Stimulated activated naive B cell treated with anti-CD40 and anti-IgM and Interleukin-4, amounts not matched to agents 10 μg/mL and 1 μg/mL and 100 μg/mL, for 72 hours (primary cell): ENCODE data around the gene VASN.

Experiments used
- ATAC-seq, 2 donors: fragments of 150-1000 bp; cut with Tn5 transposase; replicated peaks; 2 replicates each; pipeline ENCODE4 v1.10.0; 2021; ENCODE audit warnings: moderate library complexity in 1 of 2
- DNase-seq: peaks from one replicate; pipeline ENCODE4 v3.0.0; 2021
- H3K27ac Mint-ChIP-seq: one replicate; pipeline ENCODE4 v1.8.0; 2022; ENCODE audit warnings: mild to moderate bottlenecking, mixed read lengths
- H3K27me3 Mint-ChIP-seq, 2 donors: one replicate each; pipeline ENCODE4 v1.8.0; 2022; ENCODE audit warnings: mixed read lengths in 2 of 2
- H3K36me3 Mint-ChIP-seq, 2 donors: one replicate each; pipeline ENCODE4 v1.8.0; 2022; ENCODE audit warnings: mixed read lengths in 2 of 2, mild to moderate bottlenecking in 1 of 2
- H3K4me1 Mint-ChIP-seq, 2 donors: one replicate each; pipeline ENCODE4 v1.8.0; 2022; ENCODE audit warnings: mixed read lengths in 2 of 2, mild to moderate bottlenecking in 1 of 2
- H3K4me3 Mint-ChIP-seq, 2 donors: one replicate each; pipeline ENCODE4 v1.8.0; 2022; ENCODE audit warnings: mild to moderate bottlenecking in 2 of 2, mixed read lengths in 2 of 2, moderate library complexity in 1 of 2
- H3K9me3 Mint-ChIP-seq, 2 donors: one replicate each; pipeline ENCODE4 v1.8.0; 2022; ENCODE audit warnings: mixed read lengths in 2 of 2, mild to moderate bottlenecking in 1 of 2

The VASN gene

DNA sequence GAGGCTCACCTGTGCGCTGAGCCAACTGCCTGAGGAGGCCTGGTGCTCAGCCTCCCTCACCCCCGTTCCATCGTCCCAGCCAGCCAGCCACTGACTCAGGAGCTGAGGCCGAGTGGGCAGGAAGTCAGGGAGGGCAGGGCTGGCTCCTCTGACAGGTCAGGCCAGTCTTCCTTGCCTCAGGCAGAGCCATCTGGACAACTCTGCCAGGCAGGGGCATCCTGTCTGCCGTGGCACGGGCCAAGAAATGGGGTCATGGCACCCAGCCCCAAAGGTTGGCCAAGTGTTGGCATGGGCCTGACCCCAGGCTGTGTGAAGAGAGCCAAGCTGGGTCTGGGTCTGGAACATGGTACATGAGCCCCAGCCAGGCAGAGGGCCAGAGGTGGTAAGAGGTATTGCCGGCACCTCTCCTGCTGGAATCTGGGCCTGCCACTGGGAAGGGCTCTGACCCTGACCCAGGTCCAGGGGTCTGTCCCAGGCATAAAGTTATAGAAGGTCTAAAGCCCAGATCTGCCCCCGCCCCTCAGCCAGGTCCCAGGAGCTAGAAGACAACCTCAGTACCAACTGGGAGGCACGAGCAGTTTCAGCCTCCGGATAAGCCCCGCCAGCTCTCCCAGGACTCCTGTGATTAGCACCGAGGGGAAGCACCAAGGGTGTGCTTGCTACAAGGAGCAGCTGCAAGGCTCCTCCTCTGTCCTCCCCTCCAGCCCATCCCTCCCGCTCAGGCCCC lies 2.5 kb upstream of the VASN start:
- Mint-ChIP-seq H3K4me1 (peaks cover 24 to 38% of the 10 kb centered on the region in 2 donors), H3K27me3 (no peaks in the 10 kb centered on the region), H3K9me3 (no peaks in the 10 kb centered on the region), H3K4me3 (no peak overlapping the region), H3K36me3 (peaks cover 10 to 13% of the 10 kb centered on the region in 2 donors), H3K27ac (no peak overlapping the region)
- DNase-seq (no peak), ATAC-seq (no peak)

DNA sequence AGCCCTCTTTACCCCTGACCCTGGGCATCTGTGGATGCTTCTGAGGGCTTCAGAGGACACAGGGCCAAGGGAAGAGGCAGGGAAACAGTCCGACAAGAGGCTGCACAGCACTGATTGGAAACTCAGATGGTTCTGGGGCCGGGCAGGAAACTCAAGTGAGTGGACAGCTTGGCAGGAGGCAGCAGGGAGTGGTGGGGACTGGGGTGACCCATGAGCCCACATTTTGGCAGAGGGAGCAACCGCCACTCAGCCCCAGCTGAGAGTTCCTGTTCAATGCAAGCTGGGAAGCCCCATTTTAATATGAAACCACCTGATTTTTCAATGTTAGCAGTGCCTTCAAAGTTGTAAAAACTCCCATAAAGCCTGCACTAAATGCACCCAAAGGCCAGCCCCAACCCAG lies 1.5 kb upstream of the VASN start:
- peaks cover 21 to 32% of the 10 kb centered on the region in 2 donors for H3K4me1 Mint-ChIP-seq
- ATAC-seq (no peak), DNase-seq (no peak)
- H3K27ac Mint-ChIP-seq, result no peak overlapping the region
- H3K27me3 Mint-ChIP-seq, result no peaks in the 10 kb centered on the region
- no peak overlapping the region for H3K4me3 Mint-ChIP-seq
- H3K36me3 Mint-ChIP-seq, result peaks cover 10 to 13% of the 10 kb centered on the region in 2 donors
- no peaks in the 10 kb centered on the region for H3K9me3 Mint-ChIP-seq

DNA sequence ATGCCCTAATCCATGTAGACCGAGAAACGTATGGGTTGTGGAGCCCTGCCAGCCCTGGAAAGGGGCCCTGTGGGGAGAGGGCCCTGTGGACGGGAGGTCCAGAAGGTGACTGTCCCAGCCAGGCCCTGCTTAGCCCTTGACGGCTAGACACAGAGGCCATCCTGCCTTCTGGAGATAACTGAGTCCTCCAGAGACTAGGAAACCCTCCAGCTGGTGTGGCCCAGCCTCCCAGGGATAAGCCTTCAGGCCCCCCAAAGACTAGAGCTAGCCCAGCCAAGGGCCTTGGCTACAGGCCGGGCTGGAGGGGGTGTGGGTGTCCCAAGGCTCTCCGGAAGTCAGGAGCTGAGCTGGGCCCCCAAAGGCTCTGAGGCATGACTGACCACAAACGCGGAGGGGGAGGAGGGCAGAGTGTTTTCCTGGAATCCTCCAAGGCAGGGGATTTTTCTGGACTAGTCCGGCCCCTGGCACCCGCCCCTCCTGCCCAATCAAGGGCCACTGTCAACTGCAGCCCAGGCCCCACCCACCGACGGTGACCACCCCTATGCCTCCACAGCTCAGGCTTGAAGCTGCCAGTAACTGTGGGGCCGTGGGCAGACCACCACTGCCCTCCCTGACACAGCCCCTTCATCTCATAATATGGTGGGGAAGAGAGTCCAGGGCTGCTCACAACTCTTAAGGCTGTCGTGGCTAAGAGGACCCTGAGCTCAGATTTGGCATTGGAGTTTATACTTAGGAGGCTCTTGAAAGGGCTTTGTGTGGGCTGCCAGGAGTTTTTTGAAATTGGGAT lies 885 bp upstream of the VASN start:
- no peak overlapping the region for H3K4me3 Mint-ChIP-seq

DNA sequence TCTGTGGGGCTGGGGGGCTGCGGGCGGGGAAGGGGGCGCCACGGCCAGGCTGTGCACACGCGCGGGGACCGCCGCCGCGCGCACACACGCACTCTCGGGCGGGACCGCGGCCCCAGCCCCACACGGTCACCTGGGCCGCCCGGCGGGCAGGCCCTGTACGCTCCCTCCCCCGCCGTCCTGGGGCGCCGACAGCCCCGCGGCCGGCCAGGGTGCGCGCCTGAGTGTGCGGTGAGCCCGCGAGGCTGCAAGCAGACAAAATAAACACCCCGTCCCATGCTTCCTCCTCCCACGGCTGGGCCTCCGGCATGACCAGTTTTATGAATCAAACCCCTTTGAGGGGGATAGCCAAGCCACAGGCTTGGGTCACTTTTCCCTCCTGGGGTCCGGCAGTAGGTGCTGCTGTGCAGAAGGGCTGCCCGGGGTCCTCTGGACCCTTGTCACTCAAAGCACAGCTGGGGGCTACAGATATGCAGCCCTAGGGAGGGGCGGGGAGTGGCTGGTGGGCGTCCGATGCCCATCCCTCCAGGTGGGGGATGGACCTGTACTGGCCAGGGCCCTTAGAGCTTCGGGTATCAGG lies 441 bp downstream of the VASN start:
- H3K4me1 Mint-ChIP-seq, result peaks cover 14 to 24% of the 10 kb centered on the region in 2 donors
- ATAC-seq, result peak; percentile 71 to 78
- no peaks in the 10 kb centered on the region for H3K9me3 Mint-ChIP-seq
- no peak for DNase-seq
- peaks cover 10 to 18% of the 10 kb centered on the region in 2 donors for H3K36me3 Mint-ChIP-seq
- H3K4me3 Mint-ChIP-seq, result peak overlapping the region; percentile 77 to 81
- H3K27ac Mint-ChIP-seq, result no peak overlapping the region
- no peaks in the 10 kb centered on the region for H3K27me3 Mint-ChIP-seq

More for the DNA sequence above, 885 bp upstream of the VASN start:
- Mint-ChIP-seq H3K9me3 (no peaks in the 10 kb centered on the region), H3K4me1 (peaks cover 15 to 26% of the 10 kb centered on the region in 2 donors), H3K27me3 (no peaks in the 10 kb centered on the region), H3K27ac (no peak overlapping the region), H3K36me3 (peaks cover 10 to 14% of the 10 kb centered on the region in 2 donors)
- DNase-seq, result no peak
- ATAC-seq, result no peak

DNA sequence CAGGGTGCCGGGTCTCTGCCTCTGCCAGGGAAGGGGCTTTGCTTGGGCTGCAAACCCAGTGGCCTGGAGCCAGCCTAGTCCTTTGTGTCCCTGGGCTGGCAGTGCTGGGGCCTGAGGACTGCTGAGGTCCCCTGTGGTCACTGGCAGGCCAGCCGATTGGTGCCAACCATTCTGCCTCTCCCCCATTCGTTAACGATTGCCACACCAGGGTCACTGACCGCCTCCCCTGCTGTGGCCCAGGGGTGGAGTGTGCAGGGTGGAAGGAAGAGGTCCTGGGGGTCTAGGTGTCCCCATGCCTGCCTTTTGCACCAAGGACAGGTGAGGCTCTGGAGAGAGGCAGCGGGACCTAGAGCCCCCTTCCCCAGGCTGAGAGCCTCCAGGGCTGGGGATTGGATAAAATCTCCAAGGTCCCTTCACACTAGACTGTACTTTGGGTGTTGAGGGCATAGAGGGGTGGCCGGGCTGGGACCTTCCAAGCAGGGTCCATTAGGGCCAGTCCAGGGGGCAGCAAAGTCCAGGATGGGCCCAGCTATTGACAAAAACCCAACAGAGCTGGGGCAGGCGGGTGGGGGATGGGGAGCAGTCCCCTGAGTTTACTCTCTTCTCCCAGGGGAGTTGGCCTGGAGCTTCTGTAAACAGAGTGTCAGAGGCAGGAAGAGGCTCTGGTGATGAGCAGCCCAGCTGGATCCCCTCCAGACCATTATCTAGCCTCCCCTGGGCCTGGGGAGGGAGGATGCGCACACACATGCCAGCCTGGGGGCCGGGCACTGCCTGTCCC lies 1.1 kb downstream of the VASN start:
- Mint-ChIP-seq H3K4me1 (peaks cover 10 to 24% of the 10 kb centered on the region in 2 donors), H3K36me3 (peaks cover 4 to 13% of the 10 kb centered on the region in 2 donors), H3K27me3 (no peaks in the 10 kb centered on the region), H3K9me3 (no peaks in the 10 kb centered on the region), H3K4me3 (peak overlapping the region in 1 of 2 donors; percentile 77), H3K27ac (no peak overlapping the region)
- peak in 1 of 2 donors; percentile 22 for ATAC-seq
- DNase-seq, result no peak

DNA sequence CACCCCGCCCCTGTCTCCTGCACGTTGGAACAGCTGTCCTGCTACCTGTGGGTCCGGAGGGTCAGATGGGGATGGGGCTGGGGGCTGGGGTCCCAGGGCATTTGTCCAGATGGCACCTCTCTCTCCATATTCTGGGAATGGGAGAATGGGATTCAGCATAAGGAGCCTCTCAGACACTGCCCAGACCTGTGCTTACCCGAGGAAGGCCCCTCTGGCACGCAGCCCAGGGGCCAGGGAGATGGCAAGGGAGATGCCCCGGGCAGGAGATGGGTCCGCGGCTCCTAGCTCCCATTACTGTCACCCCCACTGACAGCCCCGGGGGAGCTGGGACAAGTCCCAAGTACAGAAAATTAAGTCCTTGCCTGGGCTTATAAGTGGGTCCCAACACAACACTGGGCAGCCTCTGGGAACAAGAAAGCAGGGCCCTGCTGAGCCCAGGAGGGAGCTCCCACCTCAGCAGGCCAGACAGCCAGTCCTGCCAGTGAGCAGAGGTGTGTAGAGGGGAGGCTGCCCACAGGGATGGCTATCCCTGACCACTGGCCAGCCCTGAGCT lies 1.8 kb downstream of the VASN start:
- peaks cover 10 to 24% of the 10 kb centered on the region in 2 donors for H3K4me1 Mint-ChIP-seq
- no peaks in the 10 kb centered on the region for H3K9me3 Mint-ChIP-seq
- no peak overlapping the region for H3K27ac Mint-ChIP-seq
- H3K36me3 Mint-ChIP-seq, result peaks cover 7 to 16% of the 10 kb centered on the region in 2 donors
- H3K4me3 Mint-ChIP-seq, result no peak overlapping the region
- no peak for DNase-seq
- no peak for ATAC-seq
- no peaks in the 10 kb centered on the region for H3K27me3 Mint-ChIP-seq

DNA sequence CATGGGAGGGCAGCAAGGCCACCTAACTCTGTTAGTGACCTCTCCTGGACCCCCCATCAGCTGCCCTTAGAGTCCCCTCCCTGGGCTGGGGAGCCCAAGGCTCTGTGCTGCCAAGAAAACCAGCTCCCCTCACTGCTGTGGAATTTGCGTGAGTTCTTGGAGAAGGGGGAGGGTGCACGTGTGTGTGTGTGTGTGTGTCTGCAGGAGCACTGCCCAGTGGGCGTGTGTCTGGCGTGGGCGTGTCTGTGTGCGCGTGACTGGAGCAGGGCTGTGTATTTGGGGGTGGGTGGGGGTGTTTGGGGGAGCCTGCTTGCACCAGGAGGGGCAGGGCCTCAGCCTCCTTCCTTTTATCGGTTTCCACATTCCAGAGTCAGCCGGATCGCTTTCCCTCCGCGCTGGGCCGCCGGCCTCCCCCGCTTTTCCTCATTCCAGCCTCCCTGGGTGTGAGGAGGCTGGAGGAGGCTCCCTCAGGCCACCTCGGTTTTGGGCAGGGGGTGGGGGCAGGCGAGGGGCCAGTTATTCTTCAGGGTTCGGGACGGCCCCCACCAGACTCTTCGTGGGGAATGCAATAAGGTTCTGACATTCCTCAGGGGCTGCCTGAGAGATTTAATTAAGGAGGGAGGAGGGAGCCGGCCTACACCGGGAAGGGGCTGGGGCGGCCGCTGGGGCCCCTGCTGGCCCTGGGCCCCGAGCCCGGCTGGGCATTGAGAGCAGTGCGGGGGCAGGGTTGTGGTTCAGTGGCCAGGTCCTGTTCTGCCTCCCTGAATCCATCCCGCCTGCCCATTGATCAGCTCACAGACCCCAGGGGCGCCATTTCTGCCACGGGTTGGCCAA lies 2.5 kb downstream of the VASN start:
- H3K36me3 Mint-ChIP-seq, result peaks cover 7 to 15% of the 10 kb centered on the region in 2 donors

DNA sequence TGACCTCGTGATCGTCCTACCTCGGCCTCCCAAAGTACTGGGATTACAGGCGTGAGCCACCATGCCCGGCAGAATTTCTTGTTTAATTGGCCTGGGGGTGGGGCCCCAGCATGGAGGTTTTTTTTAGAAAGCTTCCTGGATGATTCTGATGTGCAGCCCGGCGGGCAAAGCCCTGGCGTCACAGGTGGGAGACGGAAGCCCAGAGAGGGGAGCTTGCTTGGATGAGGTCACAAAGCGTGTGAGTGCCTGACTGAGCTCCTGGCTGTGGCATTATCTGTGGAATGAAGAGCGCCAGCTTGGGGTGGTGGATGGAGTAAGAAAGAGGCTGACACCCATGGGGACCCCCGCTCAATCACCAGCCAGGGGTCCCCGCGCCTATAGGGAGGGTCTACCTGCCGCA lies 4.1 kb downstream of the VASN start:
- H3K27me3 Mint-ChIP-seq, result no peaks in the 10 kb centered on the region

More for the DNA sequence above, 2.5 kb downstream of the VASN start:
- no peak overlapping the region for H3K4me3 Mint-ChIP-seq
- peaks cover 10 to 24% of the 10 kb centered on the region in 2 donors for H3K4me1 Mint-ChIP-seq
- H3K27ac Mint-ChIP-seq, result no peak overlapping the region
- no peaks in the 10 kb centered on the region for H3K27me3 Mint-ChIP-seq
- H3K9me3 Mint-ChIP-seq, result no peaks in the 10 kb centered on the region
- ATAC-seq, result no peak
- DNase-seq, result no peak

DNA sequence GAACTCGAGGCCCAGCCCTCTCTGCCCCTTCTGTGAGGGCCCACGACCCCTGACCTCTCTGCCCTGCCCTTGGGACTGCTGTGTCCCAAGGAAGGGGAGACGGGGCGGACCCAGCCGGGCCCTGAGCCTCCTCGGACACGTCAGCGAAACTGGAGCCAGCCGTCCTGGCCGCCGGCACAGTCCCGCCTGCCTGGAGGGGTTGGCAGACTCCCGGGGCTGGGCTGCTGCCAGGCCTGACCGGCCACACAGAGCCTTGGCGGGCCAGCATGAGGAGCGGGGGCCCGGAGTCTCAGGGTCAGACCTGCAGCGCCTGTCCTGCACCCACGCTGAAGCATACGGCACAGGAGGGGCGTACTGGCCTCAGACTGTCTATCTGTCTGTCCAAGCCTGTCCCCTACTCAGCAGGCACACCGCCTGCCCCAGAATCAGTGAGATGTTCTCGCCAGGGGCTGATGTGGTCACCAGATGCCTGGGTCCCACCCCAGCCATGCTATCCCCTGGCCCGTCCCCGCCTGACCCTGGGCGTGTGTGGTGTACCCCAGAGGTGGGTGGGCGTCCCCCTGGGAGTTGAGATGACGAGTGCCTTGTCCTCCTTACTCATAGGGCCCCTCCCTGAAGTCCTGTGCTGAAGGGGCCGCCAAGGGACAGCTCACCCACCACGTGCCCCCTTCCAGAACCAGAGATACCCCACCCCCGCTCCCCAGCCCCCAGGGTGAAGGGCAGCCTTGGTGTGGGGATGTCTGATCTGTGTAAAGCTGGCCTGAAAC lies 4.7 kb downstream of the VASN start:
- Mint-ChIP-seq H3K27ac (no peak overlapping the region), H3K9me3 (no peaks in the 10 kb centered on the region), H3K27me3 (no peaks in the 10 kb centered on the region), H3K4me1 (peaks cover 8 to 24% of the 10 kb centered on the region in 2 donors), H3K4me3 (no peak overlapping the region), H3K36me3 (peaks cover 16 to 21% of the 10 kb centered on the region in 2 donors)
- DNase-seq (no peak), ATAC-seq (no peak)

More for the DNA sequence above, 4.1 kb downstream of the VASN start:
- H3K4me1 Mint-ChIP-seq, result peaks cover 8 to 24% of the 10 kb centered on the region in 2 donors
- DNase-seq (no peak), ATAC-seq (no peak)
- H3K9me3 Mint-ChIP-seq, result no peaks in the 10 kb centered on the region
- H3K27ac Mint-ChIP-seq, result no peak overlapping the region
- no peak overlapping the region for H3K4me3 Mint-ChIP-seq
- H3K36me3 Mint-ChIP-seq, result peaks cover 13 to 18% of the 10 kb centered on the region in 2 donors

DNA sequence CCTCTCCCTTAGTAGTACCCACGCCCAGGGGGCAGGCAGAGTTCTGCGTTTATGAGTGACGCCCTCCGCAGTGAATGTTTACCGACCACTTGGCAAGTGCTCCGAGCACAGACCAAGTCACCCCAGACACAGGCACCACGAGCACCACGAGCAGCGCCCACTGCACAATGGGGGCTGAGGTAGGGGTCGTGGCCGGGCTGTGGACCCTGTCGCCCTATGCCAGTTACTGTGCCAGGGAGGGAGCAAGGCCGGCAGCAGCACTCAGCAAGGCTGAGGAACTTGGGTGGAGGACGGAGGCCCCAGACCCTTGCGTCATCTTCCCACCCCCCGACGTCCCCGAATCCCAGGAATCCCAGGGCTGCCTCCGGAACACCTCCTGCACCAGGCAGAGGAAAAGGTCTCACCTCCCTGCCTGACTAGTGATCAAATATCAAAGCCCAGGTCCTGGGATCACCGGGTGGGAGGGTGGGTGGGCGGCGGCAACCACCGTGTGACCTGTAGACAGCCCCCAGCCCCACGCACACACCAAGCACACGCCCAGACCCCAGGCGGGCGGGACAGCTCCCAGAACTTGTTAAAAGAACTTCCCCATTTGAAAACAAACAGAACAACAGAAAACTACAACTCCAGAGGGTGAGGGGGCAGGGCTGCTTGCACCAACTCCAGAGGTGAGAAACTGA lies 5.4 kb downstream of the VASN start:
- Mint-ChIP-seq H3K4me3 (no peak overlapping the region), H3K4me1 (peaks cover 7 to 22% of the 10 kb centered on the region in 2 donors), H3K27me3 (no peaks in the 10 kb centered on the region), H3K9me3 (no peaks in the 10 kb centered on the region), H3K36me3 (peaks cover 19 to 24% of the 10 kb centered on the region in 2 donors), H3K27ac (no peak overlapping the region)
- DNase-seq (no peak), ATAC-seq (no peak)

DNA sequence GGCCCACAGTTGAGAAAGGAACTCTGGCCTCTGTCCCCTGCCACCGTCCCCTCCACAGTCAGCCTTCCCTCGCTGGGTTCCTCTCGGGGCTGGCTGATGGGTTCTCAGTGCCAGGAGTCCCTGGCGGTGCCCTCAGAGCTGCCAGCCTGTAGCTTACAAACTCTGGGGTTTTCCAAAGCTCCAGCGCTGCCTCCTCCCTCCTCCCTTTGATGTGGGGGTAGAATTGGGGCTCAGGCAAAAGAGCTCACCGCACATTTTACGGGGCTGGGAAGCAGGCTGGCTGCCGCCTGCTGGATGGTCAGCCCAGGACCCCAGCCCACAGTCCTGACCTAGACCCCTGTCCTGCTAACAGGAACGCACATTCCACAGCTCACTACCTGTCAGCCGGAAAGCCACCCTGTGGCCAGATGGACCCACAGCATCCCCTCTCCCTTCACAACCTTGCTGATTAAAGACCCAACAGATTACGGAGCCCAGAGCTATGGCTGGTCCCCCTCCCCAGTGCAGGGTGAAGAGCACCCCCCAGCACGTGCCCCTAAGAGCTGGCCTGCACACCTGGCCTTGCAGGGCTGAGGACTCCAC lies 6.0 kb downstream of the VASN start:
- Mint-ChIP-seq H3K4me3 (no peak overlapping the region), H3K36me3 (peaks cover 22 to 28% of the 10 kb centered on the region in 2 donors), H3K27me3 (no peaks in the 10 kb centered on the region), H3K27ac (no peak overlapping the region), H3K9me3 (no peaks in the 10 kb centered on the region), H3K4me1 (peaks cover 3 to 16% of the 10 kb centered on the region in 2 donors)
- no peak for DNase-seq
- ATAC-seq, result no peak

DNA sequence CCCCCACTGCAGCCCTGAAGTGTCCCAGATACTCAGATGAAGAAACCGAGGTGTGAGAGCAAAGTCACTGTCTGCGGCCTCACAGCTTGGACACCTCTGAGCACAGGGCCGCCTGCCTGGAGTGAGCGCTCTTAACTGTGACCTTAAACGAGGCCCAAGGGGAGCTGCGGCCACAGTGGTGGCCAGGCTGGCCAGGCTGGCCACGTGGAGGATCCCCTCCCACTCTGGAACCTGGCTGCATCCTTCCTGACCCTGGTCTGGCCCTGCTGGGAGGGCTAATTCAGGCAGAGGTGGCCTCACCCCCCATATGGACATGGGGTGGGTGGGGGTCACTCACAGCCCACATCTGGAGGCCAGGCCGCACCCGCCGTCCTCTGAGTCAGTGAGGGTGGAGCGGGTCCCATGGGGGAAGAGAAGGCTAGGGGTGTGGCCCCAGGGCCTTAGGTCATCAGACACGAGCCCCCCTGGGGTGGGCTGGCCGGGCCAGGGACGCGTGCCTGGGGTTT lies 6.6 kb downstream of the VASN start:
- Mint-ChIP-seq H3K9me3 (no peaks in the 10 kb centered on the region), H3K4me1 (peaks cover 3 to 11% of the 10 kb centered on the region in 2 donors), H3K4me3 (no peak overlapping the region), H3K27ac (no peak overlapping the region), H3K27me3 (no peaks in the 10 kb centered on the region), H3K36me3 (peaks cover 26 to 31% of the 10 kb centered on the region in 2 donors)
- no peak for ATAC-seq
- no peak for DNase-seq
